DLD1 (cell line): ENCODE results near the gene VEPH1.
"Not testable (repeated sequence)": the region's sequence is repeated elsewhere in the genome, so short reads cannot be mapped to it uniquely, and the experiment has no call there.

Experiments
- in situ Hi-C: cut with HindIII; loops from 2 replicates; pipeline ENCODE4 v1.10.0; 2017; ENCODE audit warnings: low sequenced_read_pairs

VEPH1 gene

DNA sequence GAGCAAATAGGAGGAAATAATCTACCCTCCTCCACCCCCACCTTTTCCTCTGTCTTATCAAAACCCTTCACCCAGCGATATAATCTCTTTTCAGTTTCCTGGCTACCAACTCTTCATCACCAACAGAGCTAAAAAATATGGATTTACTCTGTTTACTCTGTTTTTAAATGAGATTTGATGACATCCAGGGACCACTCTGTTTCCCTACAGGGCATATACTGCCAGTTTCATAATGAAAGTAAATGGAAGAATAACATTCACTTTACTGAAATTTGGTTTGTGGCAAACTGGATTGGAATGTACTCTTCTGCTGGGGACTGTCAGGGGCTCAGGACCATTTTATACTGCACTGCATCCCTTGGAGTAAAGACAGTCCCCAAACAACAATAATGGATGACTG lies 146.7 kb downstream of the VEPH1 start:
- in situ Hi-C loops: no loop called here

GRCh38 chr3:157355276-157355675 lies 147.9 kb downstream of the VEPH1 start:
- in situ Hi-C loops: no loop called here

GRCh38 chr3:157354722-157355121 lies 148.5 kb downstream of the VEPH1 start:
- in situ Hi-C loops: no loop called here

GRCh38 chr3:157354254-157354653 lies 149.0 kb downstream of the VEPH1 start:
- in situ Hi-C loops: no loop called here

DNA sequence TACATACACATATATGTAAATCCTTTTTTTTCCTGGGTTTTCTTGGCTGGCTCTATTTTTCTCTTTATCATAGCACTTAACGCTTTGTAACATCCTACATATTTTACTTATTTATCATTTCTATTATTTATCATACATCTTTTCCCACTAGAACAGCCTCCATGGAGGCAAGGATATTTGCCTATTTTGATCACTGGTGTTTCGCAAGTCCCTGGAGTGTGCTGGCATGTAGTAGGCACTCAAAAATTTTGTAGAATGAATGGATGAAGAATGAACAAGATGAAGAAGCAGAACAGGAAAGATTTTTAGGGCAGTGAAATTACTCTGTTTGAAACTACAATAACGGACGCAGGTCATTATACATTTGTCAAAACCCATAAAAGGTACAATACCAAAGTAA lies 149.6 kb downstream of the VEPH1 start:
- in situ Hi-C loops: no loop called here

DNA sequence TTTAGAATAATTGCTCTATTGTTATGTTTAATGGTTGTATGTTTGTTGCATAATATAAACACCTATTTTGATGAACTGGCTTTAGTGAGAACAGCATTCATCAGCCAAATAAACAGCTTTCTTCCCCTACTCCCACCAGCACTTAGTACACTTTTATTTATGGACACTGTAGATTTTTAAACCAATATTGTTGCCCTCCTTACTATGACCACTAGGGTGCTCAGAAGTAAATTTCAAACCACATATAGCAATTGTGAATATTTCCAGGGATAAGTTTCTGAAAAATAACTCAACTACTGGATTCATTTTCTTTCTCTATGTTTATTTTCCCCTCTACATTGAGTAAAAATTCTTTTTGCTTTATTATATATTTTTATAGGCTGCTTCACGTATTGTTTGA lies 151.2 kb downstream of the VEPH1 start:
- in situ Hi-C loops: no loop called here

GRCh38 chr3:157350651-157351050 lies 152.6 kb downstream of the VEPH1 start:
- in situ Hi-C loops: not testable (repeated sequence)

DNA sequence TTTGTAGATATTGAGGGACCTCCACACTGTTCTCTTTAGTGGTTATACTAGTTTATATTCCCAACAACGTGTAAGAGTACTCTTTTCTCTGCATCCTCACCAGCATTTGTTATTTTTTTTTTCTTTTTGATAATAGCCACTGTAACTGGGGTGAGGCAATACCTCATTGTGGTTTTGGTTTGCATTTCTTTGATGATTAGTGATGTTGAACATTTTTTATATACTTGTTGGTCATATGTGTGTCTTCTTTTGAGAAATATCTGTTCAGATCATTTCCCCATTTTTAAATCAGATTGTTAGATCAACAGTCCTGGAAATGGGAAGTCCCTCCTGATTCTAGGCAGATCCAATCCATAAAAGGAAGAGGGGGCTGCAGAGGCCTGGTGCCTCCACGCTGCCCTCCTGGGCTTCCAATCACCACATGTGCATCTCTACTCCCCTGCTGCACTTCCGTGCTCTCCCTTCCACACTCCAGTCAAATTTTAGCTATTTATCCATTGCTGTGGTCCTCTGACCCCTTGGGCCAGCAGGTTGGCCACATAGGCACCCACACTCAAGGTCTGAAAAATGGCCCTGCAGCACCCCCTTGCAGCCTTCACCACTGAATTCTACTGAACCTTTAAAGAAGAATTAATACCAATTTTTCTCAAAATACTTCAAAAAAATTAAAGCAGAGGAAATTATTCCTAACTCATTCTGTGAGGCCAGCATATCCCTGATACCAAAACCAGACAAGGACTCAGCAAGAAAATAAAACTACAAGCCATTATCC lies 154.7 kb downstream of the VEPH1 start:
- in situ Hi-C loops: not testable (repeated sequence)

- in situ Hi-C loops: no loop called here
These were observed 155.5 kb downstream of the VEPH1 start for GRCh38 chr3:157347577-157348303.

DNA sequence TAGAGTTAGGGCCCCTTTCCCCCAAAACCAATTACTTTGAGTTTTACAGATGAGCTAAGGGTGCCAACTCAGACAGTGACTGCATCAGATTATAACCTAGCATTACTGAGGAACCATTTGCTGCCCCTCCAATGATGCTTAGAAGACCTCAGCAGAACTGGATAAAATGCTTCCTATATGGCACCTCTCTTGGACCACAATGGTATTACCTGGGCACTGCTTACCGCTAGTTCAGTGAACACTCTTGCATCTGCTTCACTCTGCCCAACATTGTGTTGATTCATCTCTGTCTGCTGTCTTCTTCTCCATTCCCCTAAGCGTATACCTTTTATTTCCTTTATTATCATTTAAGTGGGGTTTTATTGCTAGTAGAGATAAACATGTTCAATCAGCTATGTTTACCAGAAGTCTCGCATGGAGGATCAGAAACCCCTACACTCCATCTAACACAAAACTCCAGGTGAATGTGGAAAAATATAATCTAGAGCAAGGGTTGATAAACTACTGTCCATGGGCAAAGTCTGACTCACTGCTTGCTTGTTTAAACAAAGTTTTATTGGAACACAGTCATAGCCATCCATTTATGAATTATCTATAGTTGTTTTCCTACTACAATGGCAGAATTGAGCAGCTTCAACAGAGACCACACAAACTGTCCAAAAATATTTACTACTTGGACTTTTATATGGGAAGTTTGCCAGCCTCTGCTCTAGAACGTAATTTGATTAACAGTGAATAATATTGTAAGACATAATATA lies 166.8 kb downstream of the VEPH1 start:
- in situ Hi-C loops: no loop called here

- in situ Hi-C loops: no loop called here
These were observed 167.8 kb downstream of the VEPH1 start for GRCh38 chr3:157335233-157336076.

GRCh38 chr3:157333551-157333991 lies 169.6 kb downstream of the VEPH1 start:
- in situ Hi-C loops: no loop called here

- in situ Hi-C loops: no loop called here
These were observed 173.0 kb downstream of the VEPH1 start for GRCh38 chr3:157330206-157330605.

GRCh38 chr3:157329551-157329950 lies 173.7 kb downstream of the VEPH1 start:
- in situ Hi-C loops: no loop called here

DNA sequence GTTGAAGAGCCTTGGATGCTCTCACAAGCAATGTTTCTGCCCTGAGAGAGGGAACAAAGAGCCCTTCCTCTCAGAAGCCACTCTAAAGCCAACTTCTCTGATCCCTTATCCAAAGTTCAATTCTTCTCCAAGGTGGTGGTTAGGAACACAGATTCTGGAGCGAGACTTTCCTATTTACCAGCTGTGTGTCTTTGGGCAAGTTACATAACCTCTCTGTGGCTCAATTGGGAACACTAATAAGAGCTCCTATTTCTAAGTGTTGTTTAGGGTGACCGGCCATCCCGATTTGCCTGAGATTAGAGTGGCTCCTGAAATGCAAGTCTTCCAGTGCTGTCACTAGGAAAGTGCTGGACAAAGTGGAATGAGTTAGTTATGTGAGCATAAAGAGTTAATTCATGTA lies 175.4 kb downstream of the VEPH1 start:
- in situ Hi-C loops: no loop called here

DNA sequence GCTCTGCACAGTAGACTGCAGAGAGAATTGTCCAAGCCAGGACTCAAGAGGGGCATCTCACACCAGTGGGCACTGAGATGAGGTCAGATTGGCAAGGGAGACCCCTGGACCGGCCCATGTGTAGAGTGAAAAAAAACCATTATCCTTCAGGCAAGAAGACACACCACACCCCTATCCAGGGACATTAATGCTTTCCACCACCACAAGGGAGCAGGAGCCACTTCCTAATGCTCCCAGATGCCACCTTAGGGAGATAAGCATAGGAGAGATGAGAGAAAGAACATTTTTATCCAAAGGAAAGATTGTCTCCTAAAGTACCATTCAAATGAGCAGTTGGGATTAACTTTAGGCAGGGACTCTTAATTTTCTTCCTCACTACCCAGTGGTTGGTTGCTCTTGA lies 176.2 kb downstream of the VEPH1 start:
- in situ Hi-C loops: no loop called here

GRCh38 chr3:157324869-157325268 lies 178.3 kb downstream of the VEPH1 start:
- in situ Hi-C loops: not testable (repeated sequence)

GRCh38 chr3:157323360-157323759 lies 179.9 kb downstream of the VEPH1 start:
- in situ Hi-C loops: no loop called here

- in situ Hi-C loops: no loop called here
These were observed 183.5 kb downstream of the VEPH1 start for GRCh38 chr3:157319672-157320071.

- in situ Hi-C loops: no loop called here
These were observed 184.5 kb downstream of the VEPH1 start for GRCh38 chr3:157318639-157319288.
